Uterus (tissue), 2 donors: ENCODE data around the gene CDKAL1.

Experiments
- POLR2A ChIP-seq, 2 donors: fragments of 450-650 bp; IDR thresholded peaks; one replicate each; pipeline ENCODE4 v1.6.1; 2016; ENCODE audit warnings: antibody characterized with exemption in 2 of 2, mild to moderate bottlenecking in 1 of 2, moderate library complexity in 1 of 2
- TF ChIP-seq, protein P1 (sequence below), 4 experiments: fragments of 200-600 bp in 2 of 4; fragments of 450-650 bp in 2 of 4; sonication (generic) in 2 of 4; IDR thresholded peaks; one replicate each; pipeline ENCODE4 v1.5.1; 2016 to 2019; ENCODE audit warnings: antibody characterized with exemption in 4 of 4, mild to moderate bottlenecking in 2 of 4, moderate library complexity in 1 of 4

DNA sequence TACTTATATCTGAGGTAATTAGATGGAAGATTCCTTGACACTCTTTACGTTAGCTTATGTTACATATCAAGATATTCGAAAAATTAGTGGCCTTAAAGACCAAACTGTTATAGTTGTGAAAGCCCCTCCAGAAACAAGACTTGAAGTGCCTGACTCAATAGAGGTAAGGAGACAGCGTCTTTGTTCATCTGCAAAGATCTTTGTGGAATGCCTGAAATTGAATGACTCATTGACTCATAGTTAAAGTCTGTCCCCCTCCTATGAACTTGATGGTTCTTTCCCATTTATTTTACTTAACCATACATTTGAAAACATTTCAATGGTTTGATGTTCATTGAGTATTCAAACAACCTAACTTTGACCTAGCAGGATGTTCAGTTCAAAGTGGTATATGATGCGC, 47.6 kb upstream of the CDKAL1 start:
- TF ChIP-seq, protein P1, sequence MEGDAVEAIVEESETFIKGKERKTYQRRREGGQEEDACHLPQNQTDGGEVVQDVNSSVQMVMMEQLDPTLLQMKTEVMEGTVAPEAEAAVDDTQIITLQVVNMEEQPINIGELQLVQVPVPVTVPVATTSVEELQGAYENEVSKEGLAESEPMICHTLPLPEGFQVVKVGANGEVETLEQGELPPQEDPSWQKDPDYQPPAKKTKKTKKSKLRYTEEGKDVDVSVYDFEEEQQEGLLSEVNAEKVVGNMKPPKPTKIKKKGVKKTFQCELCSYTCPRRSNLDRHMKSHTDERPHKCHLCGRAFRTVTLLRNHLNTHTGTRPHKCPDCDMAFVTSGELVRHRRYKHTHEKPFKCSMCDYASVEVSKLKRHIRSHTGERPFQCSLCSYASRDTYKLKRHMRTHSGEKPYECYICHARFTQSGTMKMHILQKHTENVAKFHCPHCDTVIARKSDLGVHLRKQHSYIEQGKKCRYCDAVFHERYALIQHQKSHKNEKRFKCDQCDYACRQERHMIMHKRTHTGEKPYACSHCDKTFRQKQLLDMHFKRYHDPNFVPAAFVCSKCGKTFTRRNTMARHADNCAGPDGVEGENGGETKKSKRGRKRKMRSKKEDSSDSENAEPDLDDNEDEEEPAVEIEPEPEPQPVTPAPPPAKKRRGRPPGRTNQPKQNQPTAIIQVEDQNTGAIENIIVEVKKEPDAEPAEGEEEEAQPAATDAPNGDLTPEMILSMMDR (IDR thresholded peaks at IDR 0.05), result no peak
- TF ChIP-seq POLR2A (IDR thresholded peaks at IDR 0.05), result no peak
